ENCODE data around the gene SRP54.

DNA sequence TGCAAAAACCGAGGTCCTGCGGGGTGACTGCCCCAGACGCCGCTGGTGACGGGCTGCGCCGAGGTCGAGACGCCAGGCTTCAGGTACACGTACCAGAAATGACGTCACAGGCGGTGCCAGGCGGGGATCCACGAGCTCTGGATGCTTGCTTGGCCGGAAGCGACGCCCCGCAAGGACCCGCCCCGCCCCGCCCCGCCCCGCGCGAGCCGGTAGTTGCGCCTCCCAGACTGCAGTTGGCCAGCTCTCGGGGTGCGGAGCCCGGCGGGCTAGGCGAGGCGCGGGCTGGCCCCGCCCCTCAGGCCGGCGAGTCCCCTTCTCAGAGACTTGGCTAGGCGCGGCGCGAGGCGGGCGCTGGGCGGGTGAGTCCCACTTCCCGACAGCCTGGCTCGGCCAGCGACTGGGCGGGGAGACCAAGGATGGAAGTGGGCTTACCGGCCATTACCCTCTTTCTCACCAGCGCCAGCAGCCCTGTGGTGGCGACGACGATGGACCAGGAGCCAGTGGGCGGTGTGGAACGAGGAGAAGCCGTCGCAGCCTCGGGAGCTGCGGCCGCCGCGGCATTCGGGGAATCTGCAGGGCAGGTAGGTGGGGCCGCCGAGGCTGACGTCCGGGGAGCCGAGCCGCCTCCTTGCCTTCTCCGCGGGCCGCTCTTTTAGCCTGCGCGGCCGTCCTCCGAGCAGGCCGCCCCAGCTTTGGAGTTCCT, 63.4 kb downstream of the SRP54 start, which contains the start of gene FAM177A1:
- TF ChIP-seq, protein P1, sequence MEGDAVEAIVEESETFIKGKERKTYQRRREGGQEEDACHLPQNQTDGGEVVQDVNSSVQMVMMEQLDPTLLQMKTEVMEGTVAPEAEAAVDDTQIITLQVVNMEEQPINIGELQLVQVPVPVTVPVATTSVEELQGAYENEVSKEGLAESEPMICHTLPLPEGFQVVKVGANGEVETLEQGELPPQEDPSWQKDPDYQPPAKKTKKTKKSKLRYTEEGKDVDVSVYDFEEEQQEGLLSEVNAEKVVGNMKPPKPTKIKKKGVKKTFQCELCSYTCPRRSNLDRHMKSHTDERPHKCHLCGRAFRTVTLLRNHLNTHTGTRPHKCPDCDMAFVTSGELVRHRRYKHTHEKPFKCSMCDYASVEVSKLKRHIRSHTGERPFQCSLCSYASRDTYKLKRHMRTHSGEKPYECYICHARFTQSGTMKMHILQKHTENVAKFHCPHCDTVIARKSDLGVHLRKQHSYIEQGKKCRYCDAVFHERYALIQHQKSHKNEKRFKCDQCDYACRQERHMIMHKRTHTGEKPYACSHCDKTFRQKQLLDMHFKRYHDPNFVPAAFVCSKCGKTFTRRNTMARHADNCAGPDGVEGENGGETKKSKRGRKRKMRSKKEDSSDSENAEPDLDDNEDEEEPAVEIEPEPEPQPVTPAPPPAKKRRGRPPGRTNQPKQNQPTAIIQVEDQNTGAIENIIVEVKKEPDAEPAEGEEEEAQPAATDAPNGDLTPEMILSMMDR (IDR thresholded peaks at IDR 0.05), result no peak
- TF ChIP-seq POLR2A (IDR thresholded peaks at IDR 0.05), result peak; percentile 29 to 80
- TF ChIP-seq POLR2AphosphoS5 (IDR thresholded peaks at IDR 0.05; ENCODE audit: insufficient read depth in 1 of 2, low read depth in 1 of 2), result peak; percentile 83 to 97
